HCT116 (cell line): Measurements from ENCODE around the gene MALRD1. TPM values are rescaled to one million over a fixed set of nuclear protein-coding genes. Genes with fewer than 3 reads are reported as not detected.

Experiments
- ATAC-seq: fragments of 200-7000 bp; cut with Tn5 transposase; 2 replicates; pipeline ENCODE4 v1.9.1; 2020; ENCODE audit warnings: mild to moderate bottlenecking, moderate library complexity
- BruUV-seq: library from RNA; stranded (reverse); fragments of 400-500 nt; replicated peaks from 2 replicates; lab custom pipeline; 2021; lab: Mats Ljungman, UMichigan
- CTCF ChIA-PET: fragments of 300-600 bp; sonication (Branson Sonifier 250); formaldehyde crosslinking; loops from one replicate; lab custom pipeline; 2021; ENCODE audit warnings: antibody characterized with exemption; lab: Charles Lee
- POLR2A ChIA-PET: fragments of 300-600, 350-600 bp; sonication (Branson Sonifier 250); formaldehyde crosslinking; loops from one replicate; lab custom pipeline; 2021; ENCODE audit warnings: antibody characterized with exemption; lab: Charles Lee
- RAD21 ChIA-PET, 2 experiments: fragments of 300-600 bp; sonication (Branson Sonifier 250); formaldehyde crosslinking; loops; one replicate each; lab custom pipeline; 2023; ENCODE audit warnings: low total read pairs in 2 of 2; ENCODE audit not compliant: uncharacterized antibody in 2 of 2, unreplicated experiment in 2 of 2, low non-redundant PET in 1 of 2; lab: Charles Lee
- DNase-seq: peaks from one replicate; pipeline ENCODE4 v3.0.0-alpha.2; 2010; ENCODE audit warnings: low read depth, low spot score
- H2AFZ ChIP-seq: fragments of 200-600 bp; shearing (Covaris generic), sonication (generic); 2 replicates; pipeline ENCODE4 v1.6.1; 2017; ENCODE audit warnings: low read depth, mixed run types, mixed read lengths, antibody characterized with exemption, low read length; ENCODE audit not compliant: poor library complexity, severe bottlenecking
- H3K27ac ChIP-seq: 2 replicates; pipeline ENCODE4 v1.5.1; 2012; ENCODE audit warnings: low read depth, low read length
- H3K27me3 ChIP-seq: fragments of 200-600 bp; sonication (generic); 2 replicates; pipeline ENCODE4 v1.6.1; 2016; ENCODE audit warnings: mixed run types, low read length, mixed read lengths; ENCODE audit not compliant: insufficient read depth
- H3K36me3 ChIP-seq, 2 experiments: fragments of 200-500 bp in 1 of 2; fragments of 200-600 bp in 1 of 2; sonication (Bioruptor generic) in 1 of 2; sonication (generic) in 1 of 2; 2 replicates each; pipeline versions ENCODE4 v1.5.1 to v1.6.1; 2014 to 2016; ENCODE audit warnings: low read length in 2 of 2, inconsistent platforms in 1 of 2, mixed read lengths in 1 of 2, mixed run types in 1 of 2; ENCODE audit not compliant: insufficient read depth in 2 of 2, control insufficient read depth in 1 of 2
- H3K4me1 ChIP-seq, 2 experiments: fragments of 200-600 bp in 1 of 2; sonication (generic) in 1 of 2; 2 replicates each; pipeline versions ENCODE4 v1.5.1 to v1.6.1; 2012 to 2017; ENCODE audit warnings: low read length in 2 of 2, inconsistent platforms in 1 of 2, mild to moderate bottlenecking in 1 of 2, mixed read lengths in 1 of 2, mixed run types in 1 of 2, moderate library complexity in 1 of 2; ENCODE audit not compliant: insufficient read depth in 2 of 2, control insufficient read depth in 1 of 2
- H3K4me2 ChIP-seq: fragments of 200-600 bp; sonication (generic); 2 replicates; pipeline ENCODE4 v1.6.1; 2017; ENCODE audit warnings: mixed run types, low read length, mixed read lengths
- H3K4me3 ChIP-seq, 2 experiments: fragments of 200-600 bp in 1 of 2; sonication (generic) in 1 of 2; replicated peaks in 1 of 2; 2 replicates each; pipeline ENCODE4 v1.5.1; 2011 to 2016; ENCODE audit warnings: low read length in 2 of 2, control low read depth in 1 of 2, low read depth in 1 of 2, mild to moderate bottlenecking in 1 of 2, mixed read lengths in 1 of 2, mixed run types in 1 of 2
- H3K79me2 ChIP-seq: fragments of 200-600 bp; sonication (generic); 2 replicates; pipeline ENCODE4 v1.6.1; 2017; ENCODE audit warnings: mild to moderate bottlenecking, mixed run types, low read length, moderate library complexity, mixed read lengths; ENCODE audit not compliant: insufficient read depth
- H3K9ac ChIP-seq: fragments of 200-600 bp; sonication (generic); 2 replicates; pipeline ENCODE4 v1.6.1; 2016; ENCODE audit warnings: low read length, mixed read lengths
- H3K9me2 ChIP-seq: fragments of 200-600 bp; sonication (generic), shearing (Covaris generic); 2 replicates; pipeline ENCODE4 v1.6.1; 2017; ENCODE audit warnings: mixed run types, mild to moderate bottlenecking, moderate library complexity; ENCODE audit not compliant: insufficient read depth
- H3K9me3 ChIP-seq, 2 experiments: fragments of 200-500 bp in 1 of 2; fragments of 200-600 bp in 1 of 2; sonication (Bioruptor generic) in 1 of 2; sonication (generic) in 1 of 2; 2 replicates each; pipeline ENCODE4 v1.6.1; 2014 to 2017; ENCODE audit warnings: low read length in 2 of 2, mixed read lengths in 2 of 2, inconsistent platforms in 1 of 2, low read depth in 1 of 2, mild to moderate bottlenecking in 1 of 2, mixed run types in 1 of 2, moderate library complexity in 1 of 2; ENCODE audit not compliant: control insufficient read depth in 1 of 2, insufficient read depth in 1 of 2
- H4K20me1 ChIP-seq: fragments of 200-600 bp; sonication (generic), shearing (Covaris generic); 2 replicates; pipeline ENCODE4 v1.6.1; 2017; ENCODE audit warnings: mixed run types, mild to moderate bottlenecking, moderate library complexity; ENCODE audit not compliant: insufficient read depth
- CBX3 ChIP-seq: IDR thresholded peaks from 2 replicates; pipeline ENCODE4 v1.6.1; 2012; ENCODE audit warnings: low read depth
- CEBPB ChIP-seq: IDR thresholded peaks from 2 replicates; pipeline ENCODE4 v1.6.1; 2012; ENCODE audit warnings: low read depth
- EGR1 ChIP-seq: IDR thresholded peaks from 2 replicates; pipeline ENCODE4 v1.6.1; 2012; ENCODE audit warnings: low read depth
- ELF1 ChIP-seq: IDR thresholded peaks from 2 replicates; pipeline ENCODE4 v1.6.1; 2012; ENCODE audit warnings: low read depth, borderline replicate concordance
- EZH2 ChIP-seq: fragments of 200-600 bp; sonication (generic); IDR thresholded peaks from 2 replicates; pipeline ENCODE4 v1.6.1; 2017; ENCODE audit warnings: antibody characterized with exemption, mixed run types
- POLR2A ChIP-seq: IDR thresholded peaks from 2 replicates; pipeline ENCODE4 v1.7.0; 2011; ENCODE audit warnings: borderline replicate concordance; ENCODE audit not compliant: insufficient read depth, insufficient read length; ENCODE audit errors: extremely low read depth
- SIN3A ChIP-seq: IDR thresholded peaks from 2 replicates; pipeline ENCODE4 v1.6.1; 2012; ENCODE audit warnings: low read depth
- SP1 ChIP-seq: IDR thresholded peaks from 2 replicates; pipeline ENCODE4 v1.6.1; 2012; ENCODE audit warnings: low read depth
- SRF ChIP-seq: IDR thresholded peaks from 2 replicates; pipeline ENCODE4 v1.6.1; 2012; ENCODE audit warnings: low read depth
- TCF7L2 ChIP-seq: IDR thresholded peaks from 2 replicates; pipeline ENCODE4 v1.7.0; 2011; ENCODE audit warnings: borderline replicate concordance, inconsistent platforms; ENCODE audit not compliant: insufficient read depth, insufficient read length; ENCODE audit errors: extremely low read depth
- YY1 ChIP-seq: IDR thresholded peaks from 2 replicates; pipeline ENCODE4 v1.6.1; 2011; ENCODE audit warnings: low read length, low read depth, moderate library complexity, mild to moderate bottlenecking; ENCODE audit not compliant: insufficient replicate concordance; ENCODE audit errors: extremely low read depth
- ZFX ChIP-seq: fragments of 450-650 bp; IDR thresholded peaks from 2 replicates; pipeline ENCODE4 v1.6.1; 2017
- ZNF274 ChIP-seq: fragments of 200-500 bp; sonication (Bioruptor generic); IDR thresholded peaks from 2 replicates; pipeline ENCODE4 v1.6.1; 2014; ENCODE audit warnings: mild to moderate bottlenecking, low read depth, low read length, inconsistent platforms
- intact Hi-C: fragments of 100-400 bp; cut with micrococcal nuclease; formaldehyde crosslinking; loops from 2 replicates; pipeline ENCODE4 v1.10.0; 2022
- total RNA-seq: library from RNA; stranded (reverse); gene quantifications from one replicate; pipeline ENCODE4 v1.2.1, GENCODE V29; 2021; ENCODE audit not compliant: unreplicated experiment
- TF ChIP-seq, protein P1 (sequence below), 3 experiments: fragments of 200-600 bp in 1 of 3; sonication (generic) in 1 of 3; IDR thresholded peaks in 2 of 3; conservative IDR thresholded peaks in 1 of 3; 2 replicates each; pipeline ENCODE4 v1.5.1; 2012 to 2017; ENCODE audit warnings: low read depth in 2 of 3, low read length in 2 of 3, antibody characterized with exemption in 1 of 3, borderline replicate concordance in 1 of 3, control low read depth in 1 of 3, mild to moderate bottlenecking in 1 of 3, mixed read lengths in 1 of 3, mixed run types in 1 of 3, moderate library complexity in 1 of 3; ENCODE audit not compliant: insufficient read depth in 1 of 3
- TF ChIP-seq, protein P2 (sequence below): IDR thresholded peaks from 2 replicates; pipeline ENCODE4 v1.6.1; 2012; ENCODE audit warnings: low read depth
- TF ChIP-seq, protein P3 (sequence below): IDR thresholded peaks from 2 replicates; pipeline ENCODE4 v1.6.1; 2012

MALRD1 gene
- total RNA-seq, 1 experiment from 2014 or later = not detected

DNA sequence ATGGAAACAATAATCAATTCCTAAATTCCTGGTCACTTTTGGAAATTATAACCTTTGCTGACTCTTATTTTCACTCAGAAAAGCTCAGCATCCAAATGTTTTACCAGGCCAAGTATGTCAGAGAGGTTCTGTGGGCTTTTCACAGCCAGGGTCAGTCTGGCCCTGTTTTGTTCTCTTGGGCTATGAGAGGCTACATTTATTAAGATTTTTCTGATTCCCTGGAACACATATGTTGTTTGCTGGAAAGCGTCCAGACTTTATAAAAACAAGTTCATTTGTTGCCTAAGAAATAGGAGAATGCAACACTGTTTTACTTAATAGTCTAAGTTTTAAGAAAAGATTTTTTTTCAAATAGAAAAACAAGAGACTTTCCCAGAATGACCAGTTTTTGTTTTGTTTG, 529.2 kb downstream of the MALRD1 start:
- Histone ChIP-seq H3K4me2 (no peak overlapping the region), H3K9ac (no peak overlapping the region), H3K79me2 (no peaks in the 10 kb centered on the region), H3K4me1 (no peaks in the 10 kb centered on the region), H3K9me3 (peaks cover 10 to 13% of the 10 kb centered on the region in 2 experiments; a peak in 2 of 4 replicates), H3K36me3 (no peaks in the 10 kb centered on the region), H4K20me1 (no peaks in the 10 kb centered on the region), H3K27ac (no peak overlapping the region), H3K27me3 (no peaks in the 10 kb centered on the region), H3K4me3 (no peak overlapping the region), H2AFZ (no peak overlapping the region), H3K9me2 (no peaks in the 10 kb centered on the region)
- BruUV-seq = no TSS peak
- no peak for DNase-seq
- ChIA-PET POLR2A (no interaction called here), RAD21 (no interaction called here), CTCF (no interaction called here)
- no peak for TF ChIP-seq TCF7L2
- no peak for TF ChIP-seq ZNF274
- TF ChIP-seq, protein P1, sequence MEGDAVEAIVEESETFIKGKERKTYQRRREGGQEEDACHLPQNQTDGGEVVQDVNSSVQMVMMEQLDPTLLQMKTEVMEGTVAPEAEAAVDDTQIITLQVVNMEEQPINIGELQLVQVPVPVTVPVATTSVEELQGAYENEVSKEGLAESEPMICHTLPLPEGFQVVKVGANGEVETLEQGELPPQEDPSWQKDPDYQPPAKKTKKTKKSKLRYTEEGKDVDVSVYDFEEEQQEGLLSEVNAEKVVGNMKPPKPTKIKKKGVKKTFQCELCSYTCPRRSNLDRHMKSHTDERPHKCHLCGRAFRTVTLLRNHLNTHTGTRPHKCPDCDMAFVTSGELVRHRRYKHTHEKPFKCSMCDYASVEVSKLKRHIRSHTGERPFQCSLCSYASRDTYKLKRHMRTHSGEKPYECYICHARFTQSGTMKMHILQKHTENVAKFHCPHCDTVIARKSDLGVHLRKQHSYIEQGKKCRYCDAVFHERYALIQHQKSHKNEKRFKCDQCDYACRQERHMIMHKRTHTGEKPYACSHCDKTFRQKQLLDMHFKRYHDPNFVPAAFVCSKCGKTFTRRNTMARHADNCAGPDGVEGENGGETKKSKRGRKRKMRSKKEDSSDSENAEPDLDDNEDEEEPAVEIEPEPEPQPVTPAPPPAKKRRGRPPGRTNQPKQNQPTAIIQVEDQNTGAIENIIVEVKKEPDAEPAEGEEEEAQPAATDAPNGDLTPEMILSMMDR (IDR thresholded peaks at IDR 0.05 in 2 of 3, conservative IDR thresholded peaks at IDR 0.05 in 1 of 3; ENCODE audit: borderline replicate concordance in 1 of 3, insufficient read depth in 1 of 3, low read depth in 2 of 3, low read length in 2 of 3) = no peak
- no peak for TF ChIP-seq ELF1
- TF ChIP-seq YY1 = no peak
- TF ChIP-seq, protein P2, sequence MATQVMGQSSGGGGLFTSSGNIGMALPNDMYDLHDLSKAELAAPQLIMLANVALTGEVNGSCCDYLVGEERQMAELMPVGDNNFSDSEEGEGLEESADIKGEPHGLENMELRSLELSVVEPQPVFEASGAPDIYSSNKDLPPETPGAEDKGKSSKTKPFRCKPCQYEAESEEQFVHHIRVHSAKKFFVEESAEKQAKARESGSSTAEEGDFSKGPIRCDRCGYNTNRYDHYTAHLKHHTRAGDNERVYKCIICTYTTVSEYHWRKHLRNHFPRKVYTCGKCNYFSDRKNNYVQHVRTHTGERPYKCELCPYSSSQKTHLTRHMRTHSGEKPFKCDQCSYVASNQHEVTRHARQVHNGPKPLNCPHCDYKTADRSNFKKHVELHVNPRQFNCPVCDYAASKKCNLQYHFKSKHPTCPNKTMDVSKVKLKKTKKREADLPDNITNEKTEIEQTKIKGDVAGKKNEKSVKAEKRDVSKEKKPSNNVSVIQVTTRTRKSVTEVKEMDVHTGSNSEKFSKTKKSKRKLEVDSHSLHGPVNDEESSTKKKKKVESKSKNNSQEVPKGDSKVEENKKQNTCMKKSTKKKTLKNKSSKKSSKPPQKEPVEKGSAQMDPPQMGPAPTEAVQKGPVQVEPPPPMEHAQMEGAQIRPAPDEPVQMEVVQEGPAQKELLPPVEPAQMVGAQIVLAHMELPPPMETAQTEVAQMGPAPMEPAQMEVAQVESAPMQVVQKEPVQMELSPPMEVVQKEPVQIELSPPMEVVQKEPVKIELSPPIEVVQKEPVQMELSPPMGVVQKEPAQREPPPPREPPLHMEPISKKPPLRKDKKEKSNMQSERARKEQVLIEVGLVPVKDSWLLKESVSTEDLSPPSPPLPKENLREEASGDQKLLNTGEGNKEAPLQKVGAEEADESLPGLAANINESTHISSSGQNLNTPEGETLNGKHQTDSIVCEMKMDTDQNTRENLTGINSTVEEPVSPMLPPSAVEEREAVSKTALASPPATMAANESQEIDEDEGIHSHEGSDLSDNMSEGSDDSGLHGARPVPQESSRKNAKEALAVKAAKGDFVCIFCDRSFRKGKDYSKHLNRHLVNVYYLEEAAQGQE = no peak
- no peak for TF ChIP-seq SRF
- no peak for TF ChIP-seq SIN3A
- TF ChIP-seq ZFX = no peak
- TF ChIP-seq EGR1 = no peak
- no peak for TF ChIP-seq CEBPB
- TF ChIP-seq SP1 = no peak
- no peak for TF ChIP-seq POLR2A
- TF ChIP-seq, protein P3, sequence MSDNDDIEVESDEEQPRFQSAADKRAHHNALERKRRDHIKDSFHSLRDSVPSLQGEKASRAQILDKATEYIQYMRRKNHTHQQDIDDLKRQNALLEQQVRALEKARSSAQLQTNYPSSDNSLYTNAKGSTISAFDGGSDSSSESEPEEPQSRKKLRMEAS = no peak
- TF ChIP-seq CBX3 = no peak
- TF ChIP-seq EZH2 = no peak
- intact Hi-C loops = no loop called here
- ATAC-seq = no peak
